Panc1 (cell line): ENCODE results near the gene SLC4A9. TPM values are rescaled to one million over a fixed set of nuclear protein-coding genes. Genes with fewer than 3 reads are reported as not detected.

Experiments
- ATAC-seq: fragments of 200-7000 bp; cut with Tn5 transposase; 2 replicates; pipeline ENCODE4 v1.9.1; 2020; ENCODE audit warnings: mild to moderate bottlenecking, moderate library complexity
- BruUV-seq: library from RNA; stranded (reverse); fragments of 400-500 nt; replicated peaks from 2 replicates; lab custom pipeline; 2021; lab: Mats Ljungman, UMichigan
- CTCF ChIA-PET: fragments of 300-600 bp; sonication (Branson Sonifier 250); formaldehyde crosslinking; loops from one replicate; lab custom pipeline; 2022; ENCODE audit warnings: antibody characterized with exemption; lab: Charles Lee
- POLR2A ChIA-PET: fragments of 300-600 bp; sonication (Branson Sonifier 250); formaldehyde crosslinking; loops from one replicate; lab custom pipeline; 2022; ENCODE audit warnings: antibody characterized with exemption; lab: Charles Lee
- DNase-seq: peaks from one replicate; pipeline ENCODE4 v3.0.0-alpha.2; 2010; ENCODE audit warnings: low read depth, low spot score
- H3K27ac ChIP-seq: 2 replicates; pipeline ENCODE4 v1.5.1; 2011; ENCODE audit warnings: mild to moderate bottlenecking, low read length, inconsistent platforms
- H3K27me3 ChIP-seq: fragments of 200-500 bp; sonication (Bioruptor generic); 2 replicates; pipeline ENCODE4 v1.6.0; 2014; ENCODE audit warnings: low read length, inconsistent platforms; ENCODE audit not compliant: control insufficient read depth, insufficient read depth
- H3K36me3 ChIP-seq: fragments of 200-500 bp; sonication (Bioruptor generic); 2 replicates; pipeline ENCODE4 v1.5.1; 2014; ENCODE audit warnings: inconsistent platforms, mild to moderate bottlenecking, low read length, moderate library complexity; ENCODE audit not compliant: control insufficient read depth, insufficient read depth
- H3K4me1 ChIP-seq: 2 replicates; pipeline ENCODE4 v1.5.1; 2011; ENCODE audit warnings: inconsistent platforms, mild to moderate bottlenecking, low read length, moderate library complexity; ENCODE audit not compliant: control insufficient read depth, insufficient read depth
- H3K4me3 ChIP-seq, 2 experiments: 2 replicates each; pipeline ENCODE4 v1.5.1; 2011 to 2012; ENCODE audit warnings: low read depth in 2 of 2, low read length in 2 of 2, mild to moderate bottlenecking in 2 of 2, inconsistent platforms in 1 of 2, moderate library complexity in 1 of 2
- H3K9me3 ChIP-seq: fragments of 200-500 bp; sonication (Bioruptor generic); 2 replicates; pipeline ENCODE4 v1.5.1; 2014; ENCODE audit warnings: low read depth, mild to moderate bottlenecking, inconsistent platforms, low read length, moderate library complexity; ENCODE audit not compliant: control insufficient read depth, insufficient read depth
- CTCF ChIP-seq: fragments of 450-650 bp; IDR thresholded peaks from 2 replicates; pipeline ENCODE4 v1.5.1; 2017; ENCODE audit warnings: mild to moderate bottlenecking
- POLR2AphosphoS5 ChIP-seq: IDR thresholded peaks from 2 replicates; pipeline ENCODE4 v1.6.1; 2012; ENCODE audit warnings: mild to moderate bottlenecking, low read depth, low read length, moderate library complexity
- REST ChIP-seq, 2 experiments: IDR thresholded peaks; 2 replicates each; pipeline ENCODE4 v1.6.1; 2011 to 2012; ENCODE audit warnings: low read depth in 2 of 2, control low read depth in 1 of 2, low read length in 1 of 2, mild to moderate bottlenecking in 1 of 2, moderate library complexity in 1 of 2; ENCODE audit not compliant: insufficient read depth in 1 of 2
- SIN3A ChIP-seq: IDR thresholded peaks from 2 replicates; pipeline ENCODE4 v1.6.1; 2012; ENCODE audit warnings: low read depth, mild to moderate bottlenecking, low read length, moderate library complexity, borderline replicate concordance; ENCODE audit not compliant: insufficient read depth
- TCF7L2 ChIP-seq: IDR thresholded peaks from 2 replicates; pipeline ENCODE4 v1.6.1; 2011; ENCODE audit warnings: mild to moderate bottlenecking, low read depth, low read length, inconsistent platforms
- in situ Hi-C: cut with HindIII; loops from 2 replicates; pipeline ENCODE4 v1.10.0; 2016; ENCODE audit warnings: low sequenced_read_pairs, low pct_unique_long_range_greater_than_20kb
- intact Hi-C: fragments of 100-400 bp; cut with micrococcal nuclease; formaldehyde crosslinking; loops from one replicate; pipeline ENCODE4 v1.10.0; 2022; ENCODE audit not compliant: unreplicated experiment
- total RNA-seq: library from RNA; stranded (reverse); gene quantifications from one replicate; pipeline ENCODE4 v1.2.1, GENCODE V29; 2021; ENCODE audit not compliant: unreplicated experiment

Gene SLC4A9
- total RNA-seq, 1 experiment from 2014 or later = not detected

GRCh38 chr5:140337880-140338279 lies 22.1 kb upstream of the SLC4A9 start:
- CTCF ChIA-PET = interaction anchor here (0.6 kb wide), 1 partner anchor 10 kb away, joined by 4 read pairs; no protein-coding TSS in a partner anchor
- POLR2A ChIA-PET = no interaction called here
- ATAC-seq = no peak
- Histone ChIP-seq H3K27ac (no peak overlapping the region), H3K4me1 (no peaks in the 10 kb centered on the region), H3K4me3 (no peak overlapping the region), H3K9me3 (no peaks in the 10 kb centered on the region), H3K36me3 (no peaks in the 10 kb centered on the region), H3K27me3 (no peaks in the 10 kb centered on the region)
- no TSS peak for BruUV-seq
- intact Hi-C loops (no loop called here), in situ Hi-C loops (no loop called here)
- TF ChIP-seq SIN3A = no peak
- TF ChIP-seq POLR2AphosphoS5 = no peak
- TF ChIP-seq TCF7L2 = no peak
- no peak for TF ChIP-seq CTCF
- no peak for TF ChIP-seq REST (IDR thresholded peaks at IDR 0.05; ENCODE audit: insufficient read depth in 1 of 2, low read depth in 2 of 2, low read length in 1 of 2)
- DNase-seq = no peak

GRCh38 chr5:140338336-140338735 lies 21.7 kb upstream of the SLC4A9 start:
- Histone ChIP-seq H3K27ac (no peak overlapping the region), H3K4me3 (no peak overlapping the region), H3K27me3 (no peaks in the 10 kb centered on the region), H3K36me3 (no peaks in the 10 kb centered on the region), H3K9me3 (no peaks in the 10 kb centered on the region), H3K4me1 (no peaks in the 10 kb centered on the region)
- intact Hi-C loops (no loop called here), in situ Hi-C loops (no loop called here)
- no peak for ATAC-seq
- ChIA-PET CTCF (interaction anchor here (0.6 kb wide), 1 partner anchor 10 kb away, joined by 4 read pairs; no protein-coding TSS in a partner anchor), POLR2A (no interaction called here)
- no TSS peak for BruUV-seq
- DNase-seq = no peak
- no peak for TF ChIP-seq CTCF
